Hepatocyte (in vitro differentiated cells): ENCODE measurements around the gene TSEN15.

Source experiments
- EZH2 ChIP-seq: fragments of 200-600 bp; sonication (generic); IDR thresholded peaks from 2 replicates; pipeline ENCODE4 v1.6.1; 2016; ENCODE audit warnings: antibody characterized with exemption, mild to moderate bottlenecking, borderline replicate concordance
- EZH2phosphoT487 ChIP-seq: fragments of 200-600 bp; sonication (generic); IDR thresholded peaks from one replicate; pipeline ENCODE4 v1.6.1; 2018; ENCODE audit warnings: antibody characterized with exemption, mild to moderate bottlenecking, low read depth, moderate library complexity; ENCODE audit not compliant: unreplicated experiment, severe bottlenecking
- TF ChIP-seq, protein P1 (sequence below): fragments of 200-600 bp; sonication (generic); IDR thresholded peaks from 2 replicates; pipeline ENCODE4 v1.5.1; 2016; ENCODE audit warnings: antibody characterized with exemption, mild to moderate bottlenecking; ENCODE audit not compliant: poor library complexity

DNA sequence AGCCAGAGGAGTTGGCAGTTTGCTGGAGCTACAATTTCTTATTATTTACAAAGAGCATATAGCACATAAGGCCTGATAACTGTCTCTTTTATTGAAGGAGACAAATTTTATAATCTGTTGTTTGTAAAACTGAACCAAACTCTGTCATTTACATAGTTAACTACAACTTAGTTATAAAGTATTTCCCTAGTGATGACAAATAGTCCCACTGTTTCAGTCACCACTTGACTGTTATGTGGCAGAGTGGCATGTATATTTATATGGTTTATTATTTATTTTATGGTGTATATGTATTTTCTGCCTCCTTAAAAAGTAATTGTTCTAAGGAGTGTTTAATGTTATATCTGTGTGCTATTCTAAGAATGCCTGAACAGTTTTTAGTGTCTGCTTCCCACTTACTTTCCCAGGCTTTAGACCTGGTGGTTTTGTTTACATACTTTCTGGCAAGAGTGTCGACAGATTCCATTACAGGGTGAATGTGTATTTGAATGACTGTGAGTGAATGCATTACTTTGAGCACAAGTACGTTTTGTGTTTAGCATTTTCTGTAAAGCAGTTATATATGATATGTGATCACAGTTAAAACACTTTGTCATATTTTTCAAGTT is 10.0 kb downstream of the TSEN15 start:
- TF ChIP-seq, protein P1, sequence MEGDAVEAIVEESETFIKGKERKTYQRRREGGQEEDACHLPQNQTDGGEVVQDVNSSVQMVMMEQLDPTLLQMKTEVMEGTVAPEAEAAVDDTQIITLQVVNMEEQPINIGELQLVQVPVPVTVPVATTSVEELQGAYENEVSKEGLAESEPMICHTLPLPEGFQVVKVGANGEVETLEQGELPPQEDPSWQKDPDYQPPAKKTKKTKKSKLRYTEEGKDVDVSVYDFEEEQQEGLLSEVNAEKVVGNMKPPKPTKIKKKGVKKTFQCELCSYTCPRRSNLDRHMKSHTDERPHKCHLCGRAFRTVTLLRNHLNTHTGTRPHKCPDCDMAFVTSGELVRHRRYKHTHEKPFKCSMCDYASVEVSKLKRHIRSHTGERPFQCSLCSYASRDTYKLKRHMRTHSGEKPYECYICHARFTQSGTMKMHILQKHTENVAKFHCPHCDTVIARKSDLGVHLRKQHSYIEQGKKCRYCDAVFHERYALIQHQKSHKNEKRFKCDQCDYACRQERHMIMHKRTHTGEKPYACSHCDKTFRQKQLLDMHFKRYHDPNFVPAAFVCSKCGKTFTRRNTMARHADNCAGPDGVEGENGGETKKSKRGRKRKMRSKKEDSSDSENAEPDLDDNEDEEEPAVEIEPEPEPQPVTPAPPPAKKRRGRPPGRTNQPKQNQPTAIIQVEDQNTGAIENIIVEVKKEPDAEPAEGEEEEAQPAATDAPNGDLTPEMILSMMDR: no peak
- TF ChIP-seq EZH2phosphoT487 (no peak), EZH2 (no peak)
